Mesenchymal stem cell (in vitro differentiated cells and primary cell): ENCODE results near the gene PEX10.

Source experiments
- DNase-seq: peaks from one replicate; pipeline ENCODE4 v3.0.0-alpha.2; 2013
- H2AFZ ChIP-seq: one replicate; pipeline ENCODE4 v1.6.1; 2013; ENCODE audit warnings: low read depth, mild to moderate bottlenecking, control low read depth, inconsistent platforms, low read length, moderate library complexity
- H2AK5ac ChIP-seq: 2 replicates; pipeline ENCODE4 v1.6.1; 2013; ENCODE audit warnings: low read length, moderate library complexity, mild to moderate bottlenecking, inconsistent platforms; ENCODE audit not compliant: severe bottlenecking
- H2BK120ac ChIP-seq: one replicate; pipeline ENCODE4 v1.6.1; 2013; ENCODE audit warnings: low read depth, mild to moderate bottlenecking, inconsistent platforms, low read length, moderate library complexity
- H2BK12ac ChIP-seq, 2 experiments: one replicate each; pipeline ENCODE4 v1.6.1; 2013; ENCODE audit warnings: inconsistent platforms in 2 of 2, low read length in 2 of 2, mild to moderate bottlenecking in 2 of 2, moderate library complexity in 2 of 2, control low read depth in 1 of 2
- H2BK15ac ChIP-seq: one replicate; pipeline ENCODE4 v1.6.1; 2013; ENCODE audit warnings: mild to moderate bottlenecking, low read depth, inconsistent platforms; ENCODE audit not compliant: poor library complexity, severe bottlenecking
- H2BK5ac ChIP-seq: 2 replicates; pipeline ENCODE4 v1.6.1; 2013; ENCODE audit warnings: low read depth, mild to moderate bottlenecking, low read length, control low read depth, inconsistent platforms; ENCODE audit not compliant: poor library complexity, severe bottlenecking
- H3K14ac ChIP-seq, 2 experiments: one replicate each; pipeline ENCODE4 v1.6.1; 2013; ENCODE audit warnings: inconsistent platforms in 2 of 2, low read length in 2 of 2, control low read depth in 1 of 2, mild to moderate bottlenecking in 1 of 2, moderate library complexity in 1 of 2
- H3K18ac ChIP-seq, 2 experiments: one replicate each; pipeline ENCODE4 v1.6.1; 2013; ENCODE audit warnings: inconsistent platforms in 2 of 2, low read length in 2 of 2, control low read depth in 1 of 2, low read depth in 1 of 2, mild to moderate bottlenecking in 1 of 2
- H3K23ac ChIP-seq, 2 experiments: one replicate each; pipeline ENCODE4 v1.6.1; 2013; ENCODE audit warnings: inconsistent platforms in 2 of 2, low read length in 2 of 2, mild to moderate bottlenecking in 2 of 2, moderate library complexity in 2 of 2, control low read depth in 1 of 2
- H3K27ac ChIP-seq: 2 replicates; pipeline ENCODE4 v1.5.1; 2013; ENCODE audit warnings: mild to moderate bottlenecking, moderate library complexity, low read length, control low read depth, inconsistent platforms; ENCODE audit not compliant: poor library complexity, severe bottlenecking
- H3K27me3 ChIP-seq, 2 experiments: 2 replicates each; pipeline versions ENCODE4 v1.6.1 to v1.7.0; 2013; ENCODE audit warnings: low read length in 2 of 2, mild to moderate bottlenecking in 2 of 2, moderate library complexity in 2 of 2, control low read depth in 1 of 2, inconsistent platforms in 1 of 2; ENCODE audit not compliant: control insufficient read depth in 1 of 2, insufficient read depth in 1 of 2
- H3K36me3 ChIP-seq, 2 experiments: 2 replicates each; pipeline versions ENCODE4 v1.6.1 to v1.7.0; 2013; ENCODE audit warnings: low read length in 2 of 2, control low read depth in 1 of 2, inconsistent platforms in 1 of 2, low read depth in 1 of 2, mild to moderate bottlenecking in 1 of 2; ENCODE audit not compliant: insufficient read depth in 2 of 2, control insufficient read depth in 1 of 2
- H3K4ac ChIP-seq, 2 experiments: one replicate each; pipeline ENCODE4 v1.6.1; 2013; ENCODE audit warnings: inconsistent platforms in 2 of 2, low read length in 2 of 2, mild to moderate bottlenecking in 2 of 2, moderate library complexity in 2 of 2, control low read depth in 1 of 2, low read depth in 1 of 2
- H3K4me1 ChIP-seq: 2 replicates; pipeline ENCODE4 v1.6.1; 2013; ENCODE audit warnings: low read depth, low read length, control low read depth; ENCODE audit not compliant: control insufficient read depth, insufficient read depth
- H3K4me2 ChIP-seq: 2 replicates; pipeline ENCODE4 v1.6.1; 2013; ENCODE audit warnings: low read length, mild to moderate bottlenecking, inconsistent platforms; ENCODE audit not compliant: poor library complexity, severe bottlenecking
- H3K4me3 ChIP-seq, 2 experiments: 2 replicates each; pipeline versions ENCODE4 v1.5.1 to v1.7.0; 2013; ENCODE audit warnings: low read length in 2 of 2, mild to moderate bottlenecking in 2 of 2, control low read depth in 1 of 2, low read depth in 1 of 2; ENCODE audit not compliant: insufficient read depth in 1 of 2
- H3K79me1 ChIP-seq: replicated peaks from 2 replicates; pipeline ENCODE4 v1.6.1; 2013; ENCODE audit warnings: mild to moderate bottlenecking, control low read depth, low read length, inconsistent platforms; ENCODE audit not compliant: poor library complexity, severe bottlenecking
- H3K9ac ChIP-seq: 2 replicates; pipeline ENCODE4 v1.7.0; 2013; ENCODE audit warnings: mild to moderate bottlenecking, low read length, moderate library complexity
- H3K9me3 ChIP-seq: 2 replicates; pipeline ENCODE4 v1.7.0; 2013; ENCODE audit warnings: mild to moderate bottlenecking, low read length; ENCODE audit not compliant: control insufficient read depth
- H4K8ac ChIP-seq: one replicate; pipeline ENCODE4 v1.6.1; 2013; ENCODE audit warnings: inconsistent platforms, mild to moderate bottlenecking, low read length, moderate library complexity
- H4K91ac ChIP-seq: one replicate; pipeline ENCODE4 v1.6.1; 2013; ENCODE audit warnings: mild to moderate bottlenecking, low read length, inconsistent platforms
- WGBS: methylation state at CpG from one replicate; pipeline ENCODE4 v1.1.7; 2013; ENCODE audit warnings: mixed read lengths; 5-methylcytosine and 5-hydroxymethylcytosine counted together

The PEX10 gene

GRCh38 chr1:2394761-2395160 is 17.6 kb downstream of the PEX10 start:
- 97% methylated on average over 11 of the region's 11 CpGs for WGBS
- no peak overlapping the region for H3K4ac ChIP-seq

GRCh38 chr1:2394220-2394619 is 18.1 kb downstream of the PEX10 start:
- Histone ChIP-seq H3K36me3 (peaks cover 61 to 62% of the 10 kb centered on the region in 2 experiments), H3K23ac (no peak overlapping the region), H3K4me2 (no peak overlapping the region), H3K9me3 (no peaks in the 10 kb centered on the region), H3K27me3 (no peaks in the 10 kb centered on the region), H3K9ac (peak overlapping the region; percentile 97), H2BK5ac (no peak overlapping the region), H3K4me3 (no peak overlapping the region), H4K91ac (no peak overlapping the region), H3K79me1 (peaks cover 35% of the 10 kb centered on the region), H4K8ac (no peak overlapping the region), H3K4me1 (peaks cover 31% of the 10 kb centered on the region), H3K27ac (no peak overlapping the region), H2AFZ (no peak overlapping the region), H2BK12ac (no peak overlapping the region), H3K14ac (no peak overlapping the region), H3K4ac (no peak overlapping the region), H2AK5ac (no peak overlapping the region), H2BK120ac (no peak overlapping the region), H2BK15ac (no peak overlapping the region), H3K18ac (no peak overlapping the region)
- WGBS = 97% methylated on average over 7 of the region's 7 CpGs
- no peak for DNase-seq

More at GRCh38 chr1:2394761-2395160, 17.6 kb downstream of the PEX10 start:
- Histone ChIP-seq H2AK5ac (no peak overlapping the region), H3K79me1 (peaks cover 34% of the 10 kb centered on the region), H4K8ac (no peak overlapping the region), H3K18ac (no peak overlapping the region), H3K36me3 (peaks cover 64 to 67% of the 10 kb centered on the region in 2 experiments), H3K14ac (no peak overlapping the region), H2BK5ac (no peak overlapping the region), H2BK12ac (no peak overlapping the region), H3K27me3 (no peaks in the 10 kb centered on the region), H4K91ac (no peak overlapping the region), H3K4me3 (no peak overlapping the region), H2BK15ac (no peak overlapping the region), H3K9ac (peak overlapping the region; percentile 97), H3K4me1 (peaks cover 31% of the 10 kb centered on the region), H2BK120ac (no peak overlapping the region), H3K23ac (no peak overlapping the region), H2AFZ (no peak overlapping the region), H3K4me2 (no peak overlapping the region), H3K9me3 (no peaks in the 10 kb centered on the region), H3K27ac (no peak overlapping the region)
- no peak for DNase-seq

GRCh38 chr1:2393471-2393877 is 18.9 kb downstream of the PEX10 start:
- Histone ChIP-seq H2BK5ac (no peak overlapping the region), H4K91ac (no peak overlapping the region), H3K9me3 (no peaks in the 10 kb centered on the region), H3K4ac (no peak overlapping the region), H3K4me3 (peak overlapping the region in 1 of 2 experiments; percentile 97), H3K79me1 (peaks cover 35% of the 10 kb centered on the region), H3K18ac (no peak overlapping the region), H2BK12ac (no peak overlapping the region), H3K36me3 (peaks cover 54 to 58% of the 10 kb centered on the region in 2 experiments), H3K14ac (no peak overlapping the region), H3K4me2 (no peak overlapping the region), H3K27ac (no peak overlapping the region), H2AK5ac (no peak overlapping the region), H3K4me1 (peaks cover 31% of the 10 kb centered on the region), H3K27me3 (no peaks in the 10 kb centered on the region), H2BK15ac (no peak overlapping the region), H3K9ac (peak overlapping the region; percentile 97), H2AFZ (no peak overlapping the region), H4K8ac (no peak overlapping the region), H2BK120ac (no peak overlapping the region), H3K23ac (no peak overlapping the region)
- 96% methylated on average over 9 of the region's 9 CpGs for WGBS
- no peak for DNase-seq

- Histone ChIP-seq H3K9me3 (no peaks in the 10 kb centered on the region), H3K79me1 (peaks cover 36% of the 10 kb centered on the region), H3K18ac (no peak overlapping the region), H2AFZ (no peak overlapping the region), H3K23ac (peak overlapping the region; percentile 53 to 63), H2BK15ac (no peak overlapping the region), H3K36me3 (peaks cover 55 to 58% of the 10 kb centered on the region in 2 experiments), H2AK5ac (no peak overlapping the region), H3K4me3 (peak overlapping the region; percentile 46 to 97), H3K27ac (no peak overlapping the region), H3K4me2 (peak overlapping the region; percentile 72), H2BK5ac (no peak overlapping the region), H4K91ac (no peak overlapping the region), H3K9ac (peak overlapping the region; percentile 97), H4K8ac (no peak overlapping the region), H3K4ac (peak overlapping the region in 1 of 2 experiments; percentile 17), H3K14ac (no peak overlapping the region), H3K27me3 (no peaks in the 10 kb centered on the region), H3K4me1 (peaks cover 31% of the 10 kb centered on the region), H2BK12ac (no peak overlapping the region), H2BK120ac (no peak overlapping the region)
- WGBS = 86% methylated on average over 16 of the region's 16 CpGs
- no peak for DNase-seq
Measured at GRCh38 chr1:2392686-2393085, 19.7 kb downstream of the PEX10 start.
